CD14-positive monocyte (primary cell): ENCODE measurements around the gene CEP290. TPM values are rescaled to one million over a fixed set of nuclear protein-coding genes. Genes with fewer than 3 reads are reported as not detected.

Source experiments
- DNase-seq, 3 donors: peaks; one replicate each; pipeline ENCODE4 v3.0.0-alpha.2; 2011 to 2022
- H2AFZ ChIP-seq: 2 replicates; pipeline ENCODE4 v1.6.0; 2012; ENCODE audit warnings: mild to moderate bottlenecking, low read depth, low read length, inconsistent platforms; ENCODE audit not compliant: insufficient read depth, poor library complexity, severe bottlenecking
- H3K27ac ChIP-seq, 2 donors: 1 replicate in 1 of 2; 2 replicates in 1 of 2; pipeline ENCODE4 v1.5.1; 2012 to 2013; ENCODE audit warnings: low read length in 2 of 2, control low read depth in 1 of 2, inconsistent platforms in 1 of 2, low read depth in 1 of 2, mild to moderate bottlenecking in 1 of 2
- H3K27me3 ChIP-seq, 2 donors: one replicate each; pipeline versions ENCODE4 v1.6.0 to v1.6.1; 2011 to 2013; ENCODE audit warnings: low read length in 2 of 2; ENCODE audit not compliant: control insufficient read depth in 2 of 2, insufficient read depth in 2 of 2
- H3K36me3 ChIP-seq, 2 donors: replicated peaks in 1 of 2; 1 replicate in 1 of 2; 2 replicates in 1 of 2; pipeline versions ENCODE4 v1.5.1 to v1.6.1; 2012 to 2013; ENCODE audit warnings: low read length in 2 of 2, control low read depth in 1 of 2, inconsistent platforms in 1 of 2, mild to moderate bottlenecking in 1 of 2; ENCODE audit not compliant: insufficient read depth in 2 of 2, control insufficient read depth in 1 of 2
- H3K4me1 ChIP-seq, 2 donors: 1 replicate in 1 of 2; 2 replicates in 1 of 2; pipeline versions ENCODE4 v1.5.1 to v1.6.1; 2012 to 2013; ENCODE audit warnings: low read length in 2 of 2, control low read depth in 1 of 2, inconsistent platforms in 1 of 2, mild to moderate bottlenecking in 1 of 2, moderate library complexity in 1 of 2; ENCODE audit not compliant: insufficient read depth in 2 of 2, control insufficient read depth in 1 of 2
- H3K4me2 ChIP-seq: replicated peaks from 2 replicates; pipeline ENCODE3; 2012; ENCODE audit warnings: low read length, moderate library complexity, mild to moderate bottlenecking; ENCODE audit not compliant: poor library complexity, severe bottlenecking; ENCODE audit errors: extremely low read depth
- H3K4me3 ChIP-seq, 3 experiments: fragments of 200-600 bp in 1 of 3; sonication (generic) in 1 of 3; replicated peaks in 1 of 3; 1 replicate in 2 of 3; 2 replicates in 1 of 3; pipeline ENCODE4 v1.5.1; 2011 to 2013; ENCODE audit warnings: low read length in 3 of 3, mild to moderate bottlenecking in 3 of 3, control low read depth in 2 of 3, low read depth in 2 of 3, inconsistent platforms in 1 of 3, moderate library complexity in 1 of 3
- H3K79me2 ChIP-seq: 2 replicates; pipeline ENCODE4 v1.6.0; 2012; ENCODE audit warnings: mild to moderate bottlenecking, control low read depth, inconsistent platforms, low read length, moderate library complexity; ENCODE audit not compliant: insufficient read depth
- H3K9ac ChIP-seq: 2 replicates; pipeline ENCODE4 v1.6.0; 2017; ENCODE audit warnings: low read length, mild to moderate bottlenecking; ENCODE audit not compliant: insufficient read depth, poor library complexity, severe bottlenecking
- H3K9me3 ChIP-seq, 2 donors: replicated peaks in 1 of 2; 1 replicate in 1 of 2; 2 replicates in 1 of 2; pipeline versions ENCODE4 v1.5.1 to v1.6.1; 2012 to 2013; ENCODE audit warnings: low read length in 2 of 2, control low read depth in 1 of 2; ENCODE audit not compliant: control insufficient read depth in 1 of 2, insufficient read depth in 1 of 2
- H4K20me1 ChIP-seq: 2 replicates; pipeline ENCODE4 v1.6.0; 2012; ENCODE audit warnings: mild to moderate bottlenecking, low read length, control low read depth, moderate library complexity; ENCODE audit not compliant: insufficient read depth
- H3K27ac Mint-ChIP-seq, 7 donors: one replicate each; pipeline ENCODE4 v1.8.0; 2020; ENCODE audit warnings: mild to moderate bottlenecking in 7 of 7, mixed read lengths in 7 of 7, moderate library complexity in 6 of 7, inconsistent platforms in 2 of 7
- H3K27me3 Mint-ChIP-seq, 3 donors: one replicate each; pipeline ENCODE4 v1.8.0; 2021 to 2022; ENCODE audit warnings: low read depth in 3 of 3, mild to moderate bottlenecking in 3 of 3, mixed read lengths in 3 of 3, moderate library complexity in 3 of 3, inconsistent platforms in 1 of 3
- H3K36me3 Mint-ChIP-seq, 2 donors: one replicate each; pipeline ENCODE4 v1.8.0; 2020; ENCODE audit warnings: mixed read lengths in 2 of 2, inconsistent platforms in 1 of 2, mild to moderate bottlenecking in 1 of 2
- H3K4me1 Mint-ChIP-seq: one replicate; pipeline ENCODE4 v1.8.0; 2020; ENCODE audit warnings: mild to moderate bottlenecking, mixed read lengths
- H3K4me3 Mint-ChIP-seq, 2 donors: one replicate each; pipeline ENCODE4 v1.8.0; 2020; ENCODE audit warnings: mild to moderate bottlenecking in 2 of 2, mixed read lengths in 2 of 2, moderate library complexity in 1 of 2
- H3K9me3 Mint-ChIP-seq, 7 donors: one replicate each; pipeline ENCODE4 v1.8.0; 2020 to 2022; ENCODE audit warnings: mixed read lengths in 7 of 7, mild to moderate bottlenecking in 6 of 7, moderate library complexity in 6 of 7, inconsistent platforms in 2 of 7
- WGBS: methylation state at CpG from one replicate; pipeline ENCODE4 v1.1.5; 2013; ENCODE audit warnings: missing lambda C conversion rate; ENCODE audit not compliant: insufficient coverage; 5-methylcytosine and 5-hydroxymethylcytosine counted together
- intact Hi-C, 2 donors: fragments of 100-400 bp; cut with micrococcal nuclease; formaldehyde crosslinking; loops; one replicate each; pipeline versions ENCODE4 v1.15.0 to v1.15.1; 2023
- polyA plus RNA-seq, 3 donors: library from polyadenylated mRNA; depleted of rRNA in 1 of 3; unstranded in 2 of 3; stranded (reverse) in 1 of 3; fragments of 300-500 nt in 2 of 3; fragments of >200 nt in 1 of 3; fragmentation: Illumina TruSeq in 2 of 3; gene quantifications; 1 replicate in 2 of 3; 2 replicates in 1 of 3; pipeline ENCODE4 v1.2.3, GENCODE V29; 2012 to 2021
- TF ChIP-seq, protein P1 (sequence below): fragments of 200-600 bp; IDR thresholded peaks from one replicate; pipeline ENCODE4 v1.8.0; 2022; ENCODE audit warnings: antibody characterized with exemption, mild to moderate bottlenecking

CEP290 gene
- polyA plus RNA-seq, 3 donors, result 0.55 to 1.5 (median 0.71) TPM

DNA sequence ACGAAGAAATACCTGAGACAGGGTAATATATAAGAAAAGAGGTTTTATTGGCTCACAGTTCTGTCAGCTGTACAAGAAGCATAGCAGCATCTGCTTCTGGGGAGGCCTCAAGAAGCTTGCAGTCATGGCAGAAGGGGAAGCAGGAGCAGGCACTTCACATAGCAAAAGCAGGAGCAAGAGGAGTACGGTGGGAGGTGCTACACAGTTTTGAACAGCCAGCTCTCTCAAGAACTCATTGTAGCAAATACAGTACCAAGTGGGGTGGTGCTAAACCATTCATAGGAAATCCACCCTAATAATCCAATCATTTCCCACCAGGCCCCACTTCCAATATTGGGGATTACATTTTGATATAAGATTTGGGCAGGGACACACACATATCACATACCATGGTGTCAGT lies 8.2 kb upstream of the CEP290 start:
- H3K9ac ChIP-seq, result no peak overlapping the region
- intact Hi-C loops, result no loop called here
- peaks cover 2 to 8% of the 10 kb centered on the region in 2 donors for H3K36me3 ChIP-seq
- 100% methylated on average over 1 of the region's 2 CpGs for WGBS
- no peaks in the 10 kb centered on the region for H3K4me1 ChIP-seq
- no peaks in the 10 kb centered on the region for H3K9me3 Mint-ChIP-seq
- no peaks in the 10 kb centered on the region for H3K27me3 Mint-ChIP-seq
- no peaks in the 10 kb centered on the region for H3K27me3 ChIP-seq
- no peaks in the 10 kb centered on the region for H3K79me2 ChIP-seq
- no peak overlapping the region for H3K4me2 ChIP-seq
- no peaks in the 10 kb centered on the region for H3K4me1 Mint-ChIP-seq
- TF ChIP-seq, protein P1, sequence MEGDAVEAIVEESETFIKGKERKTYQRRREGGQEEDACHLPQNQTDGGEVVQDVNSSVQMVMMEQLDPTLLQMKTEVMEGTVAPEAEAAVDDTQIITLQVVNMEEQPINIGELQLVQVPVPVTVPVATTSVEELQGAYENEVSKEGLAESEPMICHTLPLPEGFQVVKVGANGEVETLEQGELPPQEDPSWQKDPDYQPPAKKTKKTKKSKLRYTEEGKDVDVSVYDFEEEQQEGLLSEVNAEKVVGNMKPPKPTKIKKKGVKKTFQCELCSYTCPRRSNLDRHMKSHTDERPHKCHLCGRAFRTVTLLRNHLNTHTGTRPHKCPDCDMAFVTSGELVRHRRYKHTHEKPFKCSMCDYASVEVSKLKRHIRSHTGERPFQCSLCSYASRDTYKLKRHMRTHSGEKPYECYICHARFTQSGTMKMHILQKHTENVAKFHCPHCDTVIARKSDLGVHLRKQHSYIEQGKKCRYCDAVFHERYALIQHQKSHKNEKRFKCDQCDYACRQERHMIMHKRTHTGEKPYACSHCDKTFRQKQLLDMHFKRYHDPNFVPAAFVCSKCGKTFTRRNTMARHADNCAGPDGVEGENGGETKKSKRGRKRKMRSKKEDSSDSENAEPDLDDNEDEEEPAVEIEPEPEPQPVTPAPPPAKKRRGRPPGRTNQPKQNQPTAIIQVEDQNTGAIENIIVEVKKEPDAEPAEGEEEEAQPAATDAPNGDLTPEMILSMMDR, result no peak
- H3K27ac ChIP-seq, result no peak overlapping the region
- H2AFZ ChIP-seq, result no peak overlapping the region
- peaks cover 9 to 15% of the 10 kb centered on the region in 2 donors for H3K36me3 Mint-ChIP-seq
- H3K4me3 Mint-ChIP-seq, result no peak overlapping the region
- no peaks in the 10 kb centered on the region for H3K9me3 ChIP-seq
- H4K20me1 ChIP-seq, result no peaks in the 10 kb centered on the region
- peak overlapping the region in 1 of 7 donors; percentile 18 for H3K27ac Mint-ChIP-seq
- no peak for DNase-seq
- no peak overlapping the region for H3K4me3 ChIP-seq

DNA sequence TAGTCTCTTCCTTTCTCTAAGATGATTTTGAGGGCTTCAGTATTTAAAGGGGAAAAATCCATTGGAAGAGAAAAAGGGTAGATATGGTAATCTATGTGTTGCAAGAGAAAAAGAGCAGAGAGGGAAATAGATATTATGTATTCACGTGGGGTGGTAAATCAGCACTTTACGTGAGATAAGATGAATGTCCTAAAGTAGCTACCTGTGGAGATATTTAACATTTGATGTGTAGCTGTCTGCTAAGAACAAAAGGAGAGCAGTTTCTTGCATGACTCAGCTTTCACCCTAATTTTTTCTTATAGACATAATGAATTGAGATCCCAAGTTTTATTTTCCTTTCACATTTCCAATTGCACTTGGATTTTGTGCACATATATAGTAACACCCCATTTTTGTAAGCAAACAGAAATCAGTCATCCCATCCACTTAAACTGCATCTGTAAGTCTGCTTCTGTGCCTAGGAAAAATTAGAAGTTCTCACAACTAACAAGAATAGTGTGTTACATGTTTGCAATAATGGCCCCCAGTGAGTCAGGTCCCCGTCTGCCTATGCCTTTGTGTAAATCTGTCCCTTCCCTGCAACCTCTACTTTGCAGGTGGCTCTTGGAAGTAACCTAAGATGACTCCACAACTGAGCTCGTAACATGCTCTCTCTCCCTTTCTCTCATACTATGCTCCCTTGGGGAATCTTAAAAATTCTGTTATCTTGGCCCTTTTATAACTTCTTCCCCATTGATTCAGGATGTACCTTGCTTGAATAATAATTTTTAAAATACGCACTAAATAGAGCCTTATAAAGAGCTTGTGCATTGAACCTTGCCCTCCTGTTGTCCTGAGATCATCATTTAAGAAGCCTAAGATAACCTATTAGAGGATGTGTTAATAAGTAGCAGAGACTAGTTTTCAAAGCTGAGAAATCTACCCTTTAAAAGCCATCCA lies 3.9 kb upstream of the CEP290 start:
- Histone ChIP-seq H3K27ac (no peak overlapping the region), H3K4me3 (no peak overlapping the region), H3K79me2 (peaks cover 6% of the 10 kb centered on the region), H3K4me1 (peaks cover 14 to 20% of the 10 kb centered on the region in 2 donors), H4K20me1 (no peaks in the 10 kb centered on the region), H3K27me3 (no peaks in the 10 kb centered on the region), H2AFZ (no peak overlapping the region), H3K36me3 (peaks cover 0 to 8% of the 10 kb centered on the region in 2 donors), H3K9me3 (no peaks in the 10 kb centered on the region), H3K4me2 (no peak overlapping the region), H3K9ac (no peak overlapping the region)
- H3K36me3 Mint-ChIP-seq, result peaks cover 9% of the 10 kb centered on the region in 2 donors
- TF ChIP-seq, protein P1, result no peak
- intact Hi-C loops, result loop anchor here in 1 of 2 donors (10.0 kb wide), 1 partner anchor 1379 kb away; the partner anchor contains the start of genes GALNT4 and POC1B
- H3K27me3 Mint-ChIP-seq, result no peaks in the 10 kb centered on the region
- 90% methylated on average over 2 of the region's 5 CpGs for WGBS
- H3K9me3 Mint-ChIP-seq, result no peaks in the 10 kb centered on the region
- H3K4me3 Mint-ChIP-seq, result no peak overlapping the region
- H3K4me1 Mint-ChIP-seq, result peaks cover 18% of the 10 kb centered on the region
- DNase-seq, result no peak
- no peak overlapping the region for H3K27ac Mint-ChIP-seq
